OCI-LY7 (cell line): ENCODE results near the gene TADA2B. TPM values are rescaled to one million over a fixed set of nuclear protein-coding genes. Genes with fewer than 3 reads are reported as not detected.

Source experiments
- BruUV-seq: library from RNA; stranded (reverse); fragments of 400-500 nt; replicated peaks from 2 replicates; lab custom pipeline; 2021; lab: Mats Ljungman, UMichigan
- CTCF ChIA-PET: fragments of 300-600 bp; sonication (Branson Sonifier 250); formaldehyde crosslinking; loops from one replicate; lab custom pipeline; 2022; ENCODE audit warnings: antibody characterized with exemption; ENCODE audit not compliant: unreplicated experiment; lab: Charles Lee
- POLR2A ChIA-PET: fragments of 300-600 bp; sonication (Branson Sonifier 250); formaldehyde crosslinking; loops from one replicate; lab custom pipeline; 2022; ENCODE audit warnings: antibody characterized with exemption; lab: Charles Lee
- DNase-seq: peaks from one replicate; pipeline ENCODE4 v3.0.0-alpha.2; 2015; ENCODE audit warnings: low spot score
- H2AFZ ChIP-seq: fragments of 200-600 bp; sonication (generic), shearing (Covaris generic); 2 replicates; pipeline ENCODE4 v1.6.1; 2014; ENCODE audit warnings: mild to moderate bottlenecking, antibody characterized with exemption, low read length, moderate library complexity
- H3K27ac ChIP-seq: fragments of 200-600 bp; sonication (generic); 2 replicates; pipeline ENCODE4 v1.5.1; 2014; ENCODE audit warnings: mixed run types, low read depth, mild to moderate bottlenecking, moderate library complexity, low read length, inconsistent platforms; ENCODE audit not compliant: poor library complexity, severe bottlenecking
- H3K36me3 ChIP-seq: fragments of 200-600 bp; sonication (generic); 2 replicates; pipeline ENCODE4 v1.6.1; 2014; ENCODE audit warnings: mild to moderate bottlenecking, antibody characterized with exemption, low read length, moderate library complexity, mixed read lengths; ENCODE audit not compliant: insufficient read depth
- H3K4me1 ChIP-seq: fragments of 200-600 bp; sonication (generic); 2 replicates; pipeline ENCODE4 v1.5.1; 2014; ENCODE audit warnings: mild to moderate bottlenecking, low read length; ENCODE audit not compliant: insufficient read depth, poor library complexity, severe bottlenecking
- H3K4me2 ChIP-seq: fragments of 200-600 bp; sonication (generic); 2 replicates; pipeline ENCODE4 v1.6.1; 2014; ENCODE audit warnings: mild to moderate bottlenecking, low read length
- H3K4me3 ChIP-seq: fragments of 200-600 bp; sonication (generic); 2 replicates; pipeline ENCODE4 v1.5.1; 2014; ENCODE audit warnings: mild to moderate bottlenecking, low read depth, low read length; ENCODE audit not compliant: poor library complexity, severe bottlenecking
- H3K79me2 ChIP-seq: fragments of 200-600 bp; sonication (generic); 2 replicates; pipeline ENCODE4 v1.6.1; 2016; ENCODE audit warnings: low read depth, mild to moderate bottlenecking, low read length, moderate library complexity, mixed read lengths; ENCODE audit not compliant: insufficient read depth
- H3K9me2 ChIP-seq: fragments of 200-600 bp; sonication (generic); 2 replicates; pipeline ENCODE4 v1.6.1; 2016; ENCODE audit warnings: mild to moderate bottlenecking, low read length, mixed read lengths; ENCODE audit not compliant: insufficient read depth
- H3K9me3 ChIP-seq: fragments of 200-600 bp; sonication (generic); 2 replicates; pipeline ENCODE4 v1.6.1; 2014; ENCODE audit warnings: mild to moderate bottlenecking, mixed run types, low read length, mixed read lengths
- H4K20me1 ChIP-seq: fragments of 200-600 bp; sonication (generic); 2 replicates; pipeline ENCODE4 v1.6.1; 2014; ENCODE audit warnings: mild to moderate bottlenecking, antibody characterized with exemption, low read length, moderate library complexity, mixed read lengths; ENCODE audit not compliant: insufficient read depth
- EZH2phosphoT487 ChIP-seq: fragments of 200-600 bp; sonication (generic); IDR thresholded peaks from 2 replicates; pipeline ENCODE4 v1.6.1; 2018; ENCODE audit warnings: low read depth, borderline replicate concordance, mild to moderate bottlenecking, mixed run types, antibody characterized with exemption, low read length, moderate library complexity, mixed read lengths
- intact Hi-C: fragments of 100-400 bp; cut with micrococcal nuclease; formaldehyde crosslinking; loops from one replicate; pipeline ENCODE4 v1.10.0; 2022; ENCODE audit not compliant: unreplicated experiment
- total RNA-seq, 2 experiments: library from RNA; depleted of rRNA in 1 of 2; stranded (reverse); fragments of >200 nt in 1 of 2; shearing (Covaris generic) in 1 of 2; gene quantifications; 2 replicates each; pipeline ENCODE4 v1.2.3, GENCODE V29; 2014 to 2022
- TF ChIP-seq, protein P1 (sequence below): fragments of 200-600 bp; sonication (generic); conservative IDR thresholded peaks from 2 replicates; pipeline ENCODE4 v1.5.1; 2014; ENCODE audit warnings: mild to moderate bottlenecking, antibody characterized with exemption, low read length, moderate library complexity, mixed read lengths

TADA2B gene
- total RNA-seq, 2 experiments from 2014 or later: 9.9 to 20.2 TPM

DNA sequence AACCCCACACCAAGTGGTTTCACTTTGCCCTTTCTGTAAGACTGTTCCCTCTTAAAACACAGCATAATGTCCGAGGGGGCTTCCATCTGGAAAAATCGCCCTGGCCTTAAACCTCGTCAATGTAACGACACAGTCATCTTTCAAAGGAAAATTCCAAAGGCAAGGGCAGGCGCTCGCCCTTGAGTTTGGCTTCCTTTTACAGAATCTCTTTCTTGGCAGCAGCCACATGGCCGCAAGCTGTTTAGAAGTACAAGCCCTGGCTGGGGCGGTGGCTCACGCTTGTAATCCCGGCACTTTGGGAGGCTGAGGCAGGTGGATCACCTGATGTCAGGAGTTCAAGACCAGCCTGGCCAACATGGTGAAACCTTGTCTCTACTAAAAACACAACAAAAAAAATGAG lies 51.7 kb downstream of the TADA2B start:
- no peaks in the 10 kb centered on the region for H3K9me3 ChIP-seq
- H3K36me3 ChIP-seq: no peaks in the 10 kb centered on the region
- POLR2A ChIA-PET: no interaction called here

DNA sequence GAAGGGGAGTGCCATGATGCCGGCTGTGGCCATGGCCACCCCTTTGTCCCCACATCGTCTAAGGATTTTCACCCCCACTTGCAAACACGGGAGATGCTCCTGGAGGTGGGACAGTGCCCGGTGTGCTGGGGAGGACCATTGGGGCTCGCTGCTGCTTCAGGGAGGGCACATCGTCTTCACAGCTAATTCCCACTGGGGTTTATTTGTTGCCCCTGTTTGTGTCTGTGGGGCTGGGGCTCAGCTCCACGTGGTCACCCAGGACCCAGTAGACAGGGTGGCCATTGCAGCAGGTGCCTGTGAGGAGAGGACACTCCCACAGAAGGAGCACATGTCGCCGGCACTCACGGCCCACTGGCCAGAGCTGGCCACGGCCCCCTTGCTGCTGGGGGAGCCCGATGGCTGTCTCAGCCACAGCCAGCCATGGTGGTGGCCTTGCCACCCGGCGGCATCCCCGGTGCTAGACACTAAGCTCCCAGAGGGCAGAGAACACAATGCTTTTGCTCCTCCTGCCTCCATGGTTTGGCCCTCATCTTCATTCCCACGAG lies 52.5 kb downstream of the TADA2B start:
- Histone ChIP-seq H3K4me3 (no peak overlapping the region), H4K20me1 (no peaks in the 10 kb centered on the region), H3K79me2 (no peaks in the 10 kb centered on the region), H3K4me1 (no peaks in the 10 kb centered on the region), H3K9me3 (no peaks in the 10 kb centered on the region), H3K36me3 (no peaks in the 10 kb centered on the region), H3K27ac (no peak overlapping the region), H2AFZ (no peak overlapping the region), H3K4me2 (no peak overlapping the region), H3K9me2 (no peaks in the 10 kb centered on the region)
- intact Hi-C loops: no loop called here
- DNase-seq: no peak
- ChIA-PET POLR2A (interaction anchor here (0.6 kb wide), 1 partner anchor 215 kb away, joined by 3 read pairs; no protein-coding TSS in a partner anchor), CTCF (no interaction called here)
- TF ChIP-seq, protein P1, sequence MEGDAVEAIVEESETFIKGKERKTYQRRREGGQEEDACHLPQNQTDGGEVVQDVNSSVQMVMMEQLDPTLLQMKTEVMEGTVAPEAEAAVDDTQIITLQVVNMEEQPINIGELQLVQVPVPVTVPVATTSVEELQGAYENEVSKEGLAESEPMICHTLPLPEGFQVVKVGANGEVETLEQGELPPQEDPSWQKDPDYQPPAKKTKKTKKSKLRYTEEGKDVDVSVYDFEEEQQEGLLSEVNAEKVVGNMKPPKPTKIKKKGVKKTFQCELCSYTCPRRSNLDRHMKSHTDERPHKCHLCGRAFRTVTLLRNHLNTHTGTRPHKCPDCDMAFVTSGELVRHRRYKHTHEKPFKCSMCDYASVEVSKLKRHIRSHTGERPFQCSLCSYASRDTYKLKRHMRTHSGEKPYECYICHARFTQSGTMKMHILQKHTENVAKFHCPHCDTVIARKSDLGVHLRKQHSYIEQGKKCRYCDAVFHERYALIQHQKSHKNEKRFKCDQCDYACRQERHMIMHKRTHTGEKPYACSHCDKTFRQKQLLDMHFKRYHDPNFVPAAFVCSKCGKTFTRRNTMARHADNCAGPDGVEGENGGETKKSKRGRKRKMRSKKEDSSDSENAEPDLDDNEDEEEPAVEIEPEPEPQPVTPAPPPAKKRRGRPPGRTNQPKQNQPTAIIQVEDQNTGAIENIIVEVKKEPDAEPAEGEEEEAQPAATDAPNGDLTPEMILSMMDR: no peak
- TF ChIP-seq EZH2phosphoT487: no peak
- BruUV-seq: no TSS peak

More for the DNA sequence above, 51.7 kb downstream of the TADA2B start:
- no peaks in the 10 kb centered on the region for H4K20me1 ChIP-seq
- no peaks in the 10 kb centered on the region for H3K9me2 ChIP-seq
- H3K27ac ChIP-seq: no peak overlapping the region
- no peak for DNase-seq
- no peaks in the 10 kb centered on the region for H3K79me2 ChIP-seq
- H2AFZ ChIP-seq: no peak overlapping the region
- BruUV-seq: no TSS peak
- CTCF ChIA-PET: no interaction called here
- intact Hi-C loops: no loop called here
- H3K4me2 ChIP-seq: no peak overlapping the region
- TF ChIP-seq, protein P1: no peak
- no peak for TF ChIP-seq EZH2phosphoT487
- no peaks in the 10 kb centered on the region for H3K4me1 ChIP-seq
- no peak overlapping the region for H3K4me3 ChIP-seq

DNA sequence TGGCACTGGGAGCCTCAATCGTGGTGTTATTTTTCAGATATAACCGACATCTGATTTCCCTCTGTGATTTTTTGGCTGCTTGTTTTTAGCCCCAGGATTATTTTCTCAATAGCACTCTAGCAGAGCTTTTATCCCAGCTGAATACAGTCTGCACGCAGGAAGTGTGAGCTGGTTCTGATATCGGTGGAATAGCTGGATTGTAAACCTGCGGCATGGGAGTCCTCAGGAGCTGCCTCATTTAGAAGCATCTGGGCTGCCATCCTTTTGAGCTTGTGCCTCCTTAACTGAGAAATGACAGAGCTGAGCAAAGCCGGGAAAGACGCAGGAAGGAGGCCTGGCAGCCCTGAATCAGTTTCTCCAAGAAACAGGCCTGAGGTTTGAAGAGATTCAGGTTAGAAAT lies 53.1 kb downstream of the TADA2B start:
- DNase-seq: no peak
- Histone ChIP-seq H3K4me1 (no peaks in the 10 kb centered on the region), H3K36me3 (no peaks in the 10 kb centered on the region), H3K9me3 (no peaks in the 10 kb centered on the region), H3K4me3 (no peak overlapping the region), H3K9me2 (no peaks in the 10 kb centered on the region), H4K20me1 (no peaks in the 10 kb centered on the region), H3K4me2 (no peak overlapping the region), H3K27ac (no peak overlapping the region), H3K79me2 (no peaks in the 10 kb centered on the region), H2AFZ (no peak overlapping the region)
- ChIA-PET POLR2A (no interaction called here), CTCF (no interaction called here)
- no TSS peak for BruUV-seq
- TF ChIP-seq, protein P1: no peak
- TF ChIP-seq EZH2phosphoT487: no peak
- intact Hi-C loops: no loop called here
